ENCODE results near the gene KCTD14. TPM values are rescaled to one million over a fixed set of nuclear protein-coding genes. Genes with fewer than 3 reads are reported as not detected.

Gene KCTD14
- total and polyA plus RNA-seq, 2 experiments from 2014 or later = 6.0 to 8.1 TPM

GRCh38 chr11:78065203-78065602, 42.1 kb upstream of the KCTD14 start:
- Histone ChIP-seq H3K27me3 (no peaks in the 10 kb centered on the region), H3K79me2 (peaks cover 2% of the 10 kb centered on the region), H3K27ac (no peak overlapping the region), H2AFZ (no peak overlapping the region), H3K9me2 (replicated peaks; ENCODE audit: insufficient read depth) (no peaks in the 10 kb centered on the region), H4K20me1 (ENCODE audit: insufficient read depth, poor library complexity, severe bottlenecking) (no peaks in the 10 kb centered on the region), H3K4me2 (no peak overlapping the region), H3K36me3 (replicated peaks; ENCODE audit: insufficient read depth, low read depth) (no peaks in the 10 kb centered on the region), H3K4me1 (ENCODE audit: insufficient read depth) (no peaks in the 10 kb centered on the region), H3K9me3 (ENCODE audit: low read depth) (no peaks in the 10 kb centered on the region), H3K4me3 (no peak overlapping the region)
- TF ChIP-seq EZH2phosphoT487 (IDR thresholded peaks at IDR 0.05; ENCODE audit: low read depth, severe bottlenecking, unreplicated experiment) (no peak), CTCF (IDR thresholded peaks at IDR 0.05; ENCODE audit: poor library complexity) (no peak), EZH2 (IDR thresholded peaks at IDR 0.05; ENCODE audit: borderline replicate concordance) (no peak)
- WGBS (ENCODE audit: low lambda C conversion rate, missing lambda C conversion rate) = 93% methylated on average over 2 of the region's 2 CpGs
- no peak for DNase-seq (ENCODE audit: low spot score)

- H2AFZ ChIP-seq = no peak within 1 kb of the TSS
- DNase-seq (ENCODE audit: low spot score) = no peak
- no peak within 1 kb of the TSS for H3K4me2 ChIP-seq
Measured at GRCh38 chr11:78063440-78064181, 40.5 kb upstream of the KCTD14 start, which contains the start of gene THRSP. Gene THRSP (plus strand): TSS chr11:78063861. CDS start chr11:78063882, 21 bp downstream.

GRCh38 chr11:78062671-78063070, 39.6 kb upstream of the KCTD14 start:
- no peaks in the 10 kb centered on the region for H3K4me1 ChIP-seq (ENCODE audit: insufficient read depth)
- no peak overlapping the region for H3K27ac ChIP-seq
- H4K20me1 ChIP-seq (ENCODE audit: insufficient read depth, poor library complexity, severe bottlenecking) = no peaks in the 10 kb centered on the region
- no peak overlapping the region for H2AFZ ChIP-seq
- H3K9me3 ChIP-seq (ENCODE audit: low read depth) = no peaks in the 10 kb centered on the region
- no peaks in the 10 kb centered on the region for H3K36me3 ChIP-seq (replicated peaks; ENCODE audit: insufficient read depth, low read depth)
- no peaks in the 10 kb centered on the region for H3K9me2 ChIP-seq (replicated peaks; ENCODE audit: insufficient read depth)
- no peaks in the 10 kb centered on the region for H3K27me3 ChIP-seq
- DNase-seq (ENCODE audit: low spot score) = no peak
- 67% methylated on average over 2 of the region's 2 CpGs for WGBS (ENCODE audit: low lambda C conversion rate, missing lambda C conversion rate)
- no peak overlapping the region for H3K4me3 ChIP-seq
- no peak overlapping the region for H3K4me2 ChIP-seq
- no peak for TF ChIP-seq EZH2phosphoT487 (IDR thresholded peaks at IDR 0.05; ENCODE audit: low read depth, severe bottlenecking, unreplicated experiment)
- no peak for TF ChIP-seq CTCF (IDR thresholded peaks at IDR 0.05; ENCODE audit: poor library complexity)
- no peak for TF ChIP-seq EZH2 (IDR thresholded peaks at IDR 0.05; ENCODE audit: borderline replicate concordance)
- no peaks in the 10 kb centered on the region for H3K79me2 ChIP-seq

More at GRCh38 chr11:78063440-78064181, 40.5 kb upstream of the KCTD14 start, which contains the start of gene THRSP:
- 97% methylated on average over 14 of the region's 14 CpGs for WGBS (ENCODE audit: low lambda C conversion rate, missing lambda C conversion rate)
- Histone ChIP-seq H4K20me1 (ENCODE audit: insufficient read depth, poor library complexity, severe bottlenecking) (no peaks in the 10 kb centered on the region), H3K79me2 (no peaks in the 10 kb centered on the region), H3K27me3 (no peaks in the 10 kb centered on the region), H3K36me3 (replicated peaks; ENCODE audit: insufficient read depth, low read depth) (no peaks in the 10 kb centered on the region), H3K9me2 (replicated peaks; ENCODE audit: insufficient read depth) (no peaks in the 10 kb centered on the region), H3K4me3 (no peak within 1 kb of the TSS), H3K27ac (no peak within 1 kb of the TSS), H3K4me1 (ENCODE audit: insufficient read depth) (no peaks in the 10 kb centered on the region), H3K9me3 (ENCODE audit: low read depth) (no peaks in the 10 kb centered on the region)
- TF ChIP-seq EZH2phosphoT487 (IDR thresholded peaks at IDR 0.05; ENCODE audit: low read depth, severe bottlenecking, unreplicated experiment) = no peak
- TF ChIP-seq CTCF (IDR thresholded peaks at IDR 0.05; ENCODE audit: poor library complexity) = no peak
- no peak for TF ChIP-seq EZH2 (IDR thresholded peaks at IDR 0.05; ENCODE audit: borderline replicate concordance)
